DMS153 (cell line): Measurements from ENCODE around the gene FKBP2.

ENCODE experiments used
- DNase-seq: peaks from one replicate; lab custom pipeline; 2025; lab: John Stamatoyannopoulos, UW

Gene FKBP2

DNA sequence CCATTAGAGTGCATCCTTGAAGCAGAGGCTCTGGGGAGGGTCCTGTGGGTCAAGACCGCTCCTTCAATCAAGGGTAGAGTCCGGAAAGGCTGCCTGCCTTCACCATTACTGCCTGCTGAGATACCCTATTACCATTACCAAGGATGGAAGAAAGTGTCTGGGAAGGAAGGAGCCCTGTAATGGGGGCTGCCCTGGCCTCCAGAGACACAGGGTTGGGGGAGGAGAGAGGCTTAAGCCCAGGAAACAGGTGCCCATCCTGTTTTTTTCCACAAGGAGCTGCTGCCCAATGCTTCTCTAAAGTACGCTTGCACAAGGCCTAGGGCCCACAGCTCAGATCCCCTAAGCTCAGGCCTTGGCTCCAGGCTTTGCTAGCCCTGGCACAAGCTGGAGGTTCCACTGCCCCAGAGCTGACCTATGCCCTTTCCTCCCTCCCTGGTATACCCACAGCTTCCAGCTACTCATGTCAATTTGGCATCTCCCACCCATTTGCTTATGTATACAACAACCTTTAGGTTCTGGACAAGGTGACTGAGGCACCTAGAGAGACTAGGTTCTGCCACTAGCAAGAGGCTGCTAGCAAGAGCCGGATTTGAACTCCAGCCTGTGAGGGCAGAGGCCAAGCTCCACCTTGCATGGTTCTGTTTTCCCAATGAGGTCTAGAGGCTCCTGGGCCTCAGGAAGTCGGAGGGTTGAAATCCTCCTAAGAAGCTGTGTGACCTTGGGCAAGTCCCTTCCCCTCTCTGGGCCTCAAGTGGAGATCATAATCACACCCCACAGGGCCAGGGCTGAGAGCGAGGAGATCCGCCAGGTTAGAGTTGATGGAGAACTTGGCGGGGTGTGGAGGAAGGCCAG, 8.9 kb downstream of the FKBP2 start:
- DNase-seq, result no peak

DNA sequence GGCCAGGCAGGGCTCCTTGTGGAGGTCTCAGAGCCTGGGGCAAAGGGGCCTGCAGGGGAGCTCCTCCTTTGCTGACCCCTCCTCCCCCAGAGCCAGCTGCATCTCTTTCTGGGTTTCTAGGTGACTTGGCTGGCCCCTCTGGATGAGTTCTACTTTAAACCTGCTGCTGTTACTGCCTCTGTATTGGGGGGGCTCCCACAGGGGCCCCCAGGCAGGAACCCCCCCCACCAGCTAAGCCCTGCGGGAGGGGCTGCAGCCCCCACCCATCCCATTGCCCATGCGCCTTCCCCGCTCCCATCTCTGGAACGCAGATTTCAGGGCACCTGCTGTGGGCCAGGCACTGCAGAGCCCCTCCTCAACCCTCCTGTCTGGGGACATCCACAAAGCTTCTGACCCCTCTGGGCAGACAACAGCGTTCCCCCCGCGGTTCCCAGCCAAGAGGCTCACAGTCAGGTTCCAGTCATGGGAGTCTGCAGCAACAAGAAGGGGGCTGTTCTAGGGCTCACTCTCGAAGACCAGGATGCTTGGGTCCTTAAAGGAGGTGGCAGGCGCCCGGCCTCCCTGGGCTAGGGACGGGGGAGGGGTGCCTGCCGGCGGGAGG, 9.6 kb downstream of the FKBP2 start:
- no peak for DNase-seq

DNA sequence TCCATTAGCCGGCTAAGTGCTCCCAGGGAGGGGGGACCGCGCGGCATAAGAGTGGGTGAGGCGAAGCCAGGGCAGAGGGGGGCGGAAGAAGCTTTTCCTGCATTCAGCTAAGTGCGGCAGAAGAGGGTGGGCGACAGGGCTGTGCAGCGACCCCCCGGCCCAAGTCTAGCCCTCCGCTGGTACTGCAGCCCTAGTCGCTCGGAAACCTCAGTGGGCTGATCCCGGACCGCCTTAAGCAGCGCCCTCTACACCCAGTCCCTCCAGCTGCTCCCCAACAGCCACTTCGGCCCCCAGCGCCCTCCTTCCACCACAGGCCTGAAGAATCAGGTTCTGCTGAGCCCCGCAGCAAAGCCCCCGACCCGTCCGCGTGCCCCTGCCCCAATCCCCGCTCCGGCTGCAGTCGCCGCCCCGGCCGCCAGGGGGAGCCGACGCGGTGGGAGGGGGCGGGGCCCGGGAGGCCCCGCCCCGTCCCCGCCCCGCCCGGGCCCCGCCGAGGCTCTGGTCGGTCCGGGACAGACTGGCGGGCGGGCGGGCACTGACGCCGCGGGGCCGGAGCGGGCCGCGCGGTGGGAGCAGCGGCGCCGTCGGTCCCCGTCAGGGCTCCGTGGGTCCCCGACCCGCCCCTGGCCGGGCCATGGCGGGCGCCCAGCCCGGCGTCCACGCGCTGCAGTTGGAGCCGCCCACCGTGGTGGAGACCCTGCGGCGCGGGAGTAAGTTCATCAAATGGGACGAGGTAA, 10.3 kb downstream of the FKBP2 start, which contains the start of gene PLCB3:
Gene PLCB3 (plus strand): TSS at position 515 of the 737 bp plus-strand sequence. CDS start 120 bp downstream, at position 635.
- DNase-seq, result no peak

DNA sequence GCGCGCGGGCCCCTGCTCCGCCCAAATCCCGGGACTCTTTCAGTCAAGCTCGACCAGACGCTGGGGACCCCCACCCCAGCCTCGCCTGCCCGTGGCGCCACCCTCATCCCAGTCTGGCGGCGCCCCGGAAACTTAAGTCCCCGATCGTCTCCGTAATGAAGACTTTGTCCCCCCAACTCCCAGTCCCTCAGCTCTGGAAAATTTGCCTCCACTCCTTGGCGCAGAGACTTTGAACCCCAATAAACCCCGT, 10.8 kb downstream of the FKBP2 start:
- DNase-seq, result no peak

DNA sequence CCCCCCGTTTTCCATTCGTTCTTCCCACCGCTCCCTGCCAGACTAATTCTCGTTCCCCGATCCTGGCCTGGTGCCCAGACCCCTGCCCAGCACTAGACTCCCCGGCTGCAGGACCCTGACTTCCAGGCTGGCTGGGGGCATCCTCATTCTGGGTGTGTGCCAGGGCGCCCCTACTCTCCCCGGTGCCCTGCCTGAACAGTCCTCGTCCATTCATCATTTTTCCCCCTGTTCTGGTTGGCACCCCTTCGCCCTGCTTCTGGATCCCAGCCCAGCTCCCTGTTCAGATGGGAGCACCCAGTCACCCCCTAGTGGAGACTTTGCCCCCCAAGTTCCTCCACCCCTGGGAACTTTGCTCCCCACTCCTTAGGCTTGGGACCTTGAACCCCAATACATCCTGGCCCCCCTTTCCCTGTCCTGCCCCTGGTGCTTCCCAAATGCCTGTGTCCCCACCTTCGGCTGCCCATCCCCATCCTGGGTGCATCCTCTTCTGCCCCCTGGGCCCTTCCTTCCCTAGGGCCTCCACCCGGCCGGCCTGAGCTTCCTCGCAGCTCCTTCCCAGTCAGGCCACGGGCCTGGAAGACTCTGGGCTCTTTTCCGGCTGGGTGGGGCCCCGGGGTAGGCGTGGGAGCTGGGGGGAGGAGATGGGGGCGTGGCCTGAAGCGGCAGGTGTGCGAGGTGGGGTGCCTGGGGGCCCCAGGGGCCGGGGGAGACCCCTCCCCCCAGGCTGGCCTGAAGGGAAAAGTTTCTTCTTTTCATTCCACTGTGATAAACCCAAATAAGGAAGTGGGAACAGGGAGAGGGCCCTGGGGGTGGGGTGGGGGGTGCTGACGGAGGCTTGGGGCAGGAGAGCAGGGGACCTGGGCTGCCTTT, 11.3 kb downstream of the FKBP2 start:
- no peak for DNase-seq

DNA sequence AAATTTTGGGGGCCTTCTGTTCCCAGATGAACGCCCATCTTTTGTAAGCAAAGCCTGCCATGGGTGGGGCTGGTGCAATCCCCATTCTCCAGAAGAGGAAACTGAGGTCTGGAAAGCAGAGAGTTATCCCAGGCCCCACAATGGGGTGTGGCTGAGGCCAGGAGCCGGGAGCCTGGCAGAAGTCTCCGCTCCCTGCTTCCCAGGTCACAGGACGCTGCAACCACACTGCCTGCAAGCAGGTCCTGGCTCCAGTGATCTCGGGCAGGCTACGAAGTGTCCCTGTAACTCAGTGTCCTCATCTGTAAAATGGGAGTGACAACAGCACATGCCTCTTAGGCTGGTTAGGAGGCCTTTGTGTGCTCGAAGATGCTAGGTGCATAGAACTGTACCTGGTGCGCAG, 12.1 kb downstream of the FKBP2 start:
- no peak for DNase-seq

DNA sequence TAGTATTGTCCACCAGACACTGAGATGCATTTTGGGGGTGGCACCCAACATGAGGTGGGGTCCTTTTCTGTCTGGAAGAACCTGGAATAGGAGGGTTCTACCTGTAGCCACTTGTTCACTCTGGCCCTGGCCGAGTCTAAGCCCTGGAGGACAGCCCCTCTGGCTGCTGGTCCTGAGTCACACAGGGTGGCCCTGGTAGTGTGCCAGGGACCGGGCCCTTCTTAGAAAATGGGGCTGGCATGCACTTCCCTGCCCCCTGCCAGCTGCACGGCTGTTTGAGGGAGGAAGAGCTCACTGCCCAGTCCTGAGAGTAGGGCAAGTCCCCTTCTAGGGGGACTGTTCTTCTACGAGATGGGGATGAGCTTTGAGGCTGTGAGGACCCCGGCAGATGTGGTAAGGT, 12.6 kb downstream of the FKBP2 start:
- no peak for DNase-seq

DNA sequence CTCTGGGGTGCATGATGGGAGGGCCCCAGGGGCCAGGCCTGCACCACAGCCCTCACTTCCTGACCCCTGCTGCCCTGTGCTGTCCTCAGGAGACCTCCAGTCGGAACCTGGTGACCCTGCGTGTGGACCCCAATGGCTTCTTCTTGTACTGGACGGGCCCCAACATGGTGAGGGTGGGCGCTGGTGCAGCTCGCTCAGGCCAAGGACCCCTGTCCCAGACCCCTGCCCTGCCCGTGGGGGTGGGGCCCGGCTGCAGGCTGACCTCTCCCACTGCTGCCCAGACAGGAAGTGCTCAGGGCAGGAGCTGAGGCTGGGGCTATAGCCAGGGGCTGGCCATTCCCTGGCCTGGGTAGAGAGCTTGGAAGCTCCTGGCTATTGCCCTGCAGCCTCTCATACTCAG, 13.4 kb downstream of the FKBP2 start:
- no peak for DNase-seq

DNA sequence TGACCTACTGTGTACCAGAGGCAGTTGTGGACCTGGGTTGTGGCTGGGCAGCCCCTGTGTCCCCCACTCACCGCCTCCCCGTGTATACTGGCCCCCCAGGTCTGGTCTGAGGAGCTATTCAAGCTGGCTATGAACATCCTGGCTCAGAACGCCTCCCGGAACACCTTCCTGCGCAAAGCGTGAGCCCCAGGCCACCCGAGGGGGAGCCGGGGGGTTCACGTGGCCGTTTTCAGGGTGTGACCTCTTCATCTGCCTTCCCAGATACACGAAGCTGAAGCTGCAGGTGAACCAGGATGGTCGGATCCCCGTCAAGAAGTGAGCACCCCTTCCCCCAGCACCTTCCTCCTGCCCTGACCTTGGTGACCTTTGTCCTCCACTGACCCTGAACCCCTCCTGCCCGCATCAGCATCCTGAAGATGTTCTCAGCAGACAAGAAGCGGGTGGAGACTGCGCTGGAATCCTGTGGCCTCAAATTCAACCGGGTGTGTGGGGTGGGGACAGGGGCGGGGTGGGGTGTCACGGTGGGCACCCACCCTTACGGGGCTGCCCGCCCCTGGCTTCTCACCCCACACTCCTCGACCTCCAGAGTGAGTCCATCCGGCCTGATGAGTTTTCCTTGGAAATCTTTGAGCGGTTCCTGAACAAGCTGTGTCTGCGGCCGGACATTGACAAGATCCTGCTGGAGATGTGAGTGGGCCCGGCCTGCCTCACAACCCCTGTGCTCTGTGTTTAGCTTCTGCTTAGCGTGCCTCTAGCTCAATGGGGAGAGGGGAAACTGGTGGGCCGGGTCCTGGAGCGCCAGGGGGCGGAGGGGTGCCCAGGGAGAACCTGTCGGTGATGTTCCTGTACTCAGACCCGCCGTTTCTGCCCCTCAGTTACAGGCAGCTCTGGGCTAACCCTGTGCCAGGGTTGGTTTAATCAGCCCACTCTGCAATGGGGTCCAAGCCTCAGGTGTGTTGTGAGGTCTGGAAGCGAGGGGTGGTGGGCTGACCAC, 14.5 kb downstream of the FKBP2 start:
- DNase-seq, result no peak

DNA sequence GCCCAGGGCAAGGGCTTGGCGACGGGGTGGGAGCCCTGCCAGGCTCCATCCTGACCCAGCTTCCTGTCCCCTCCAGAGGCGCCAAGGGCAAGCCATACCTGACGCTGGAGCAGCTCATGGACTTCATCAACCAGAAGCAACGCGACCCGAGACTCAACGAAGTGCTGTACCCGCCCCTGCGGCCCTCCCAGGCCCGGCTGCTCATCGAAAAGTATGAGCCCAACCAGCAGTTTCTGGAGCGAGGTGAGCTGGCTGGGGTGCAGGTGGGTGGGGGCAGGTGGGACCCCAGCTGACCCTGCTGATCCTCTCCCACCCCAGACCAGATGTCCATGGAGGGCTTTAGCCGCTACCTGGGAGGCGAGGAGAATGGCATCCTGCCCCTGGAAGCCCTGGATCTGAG, 15.4 kb downstream of the FKBP2 start:
- DNase-seq, result no peak

DNA sequence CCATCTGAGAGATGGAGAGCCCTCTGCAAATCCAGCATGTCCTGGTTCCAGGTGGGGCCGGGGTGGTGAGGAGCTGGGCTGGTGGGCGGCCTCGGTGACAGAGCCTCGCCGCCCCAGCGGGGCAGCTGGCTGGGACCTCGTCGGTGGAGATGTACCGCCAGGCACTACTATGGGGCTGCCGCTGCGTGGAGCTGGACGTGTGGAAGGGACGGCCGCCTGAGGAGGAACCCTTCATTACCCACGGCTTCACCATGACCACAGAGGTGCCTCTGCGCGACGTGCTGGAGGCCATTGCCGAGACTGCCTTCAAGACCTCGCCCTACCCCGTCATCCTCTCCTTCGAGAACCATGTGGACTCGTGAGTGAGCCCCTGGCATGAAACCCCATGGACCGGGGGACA, 17.5 kb downstream of the FKBP2 start:
- no peak for DNase-seq

DNA sequence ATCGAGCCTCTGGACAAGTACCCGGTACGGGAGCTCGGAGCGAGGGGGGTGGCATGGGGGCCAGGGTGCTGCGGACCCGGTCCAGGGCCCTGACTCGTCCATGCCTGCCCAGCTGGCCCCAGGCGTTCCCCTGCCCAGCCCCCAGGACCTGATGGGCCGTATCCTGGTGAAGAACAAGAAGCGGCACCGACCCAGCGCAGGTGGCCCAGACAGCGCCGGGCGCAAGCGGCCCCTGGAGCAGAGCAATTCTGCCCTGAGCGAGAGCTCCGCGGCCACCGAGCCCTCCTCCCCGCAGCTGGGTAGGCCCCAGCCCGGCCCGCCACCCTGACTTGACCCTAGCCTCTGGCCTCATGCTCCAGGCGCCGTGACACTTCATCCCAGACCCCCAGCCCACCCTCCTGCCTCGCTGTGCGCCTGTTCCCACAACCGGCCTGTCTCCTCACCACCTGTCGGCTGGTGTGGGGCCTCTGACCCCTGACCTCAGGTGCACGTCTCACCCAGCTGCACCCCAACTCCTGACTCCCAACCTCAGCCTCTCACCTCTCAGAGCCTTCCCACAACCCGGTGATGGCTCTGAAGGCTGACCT, 18.1 kb downstream of the FKBP2 start:
- no peak for DNase-seq

DNA sequence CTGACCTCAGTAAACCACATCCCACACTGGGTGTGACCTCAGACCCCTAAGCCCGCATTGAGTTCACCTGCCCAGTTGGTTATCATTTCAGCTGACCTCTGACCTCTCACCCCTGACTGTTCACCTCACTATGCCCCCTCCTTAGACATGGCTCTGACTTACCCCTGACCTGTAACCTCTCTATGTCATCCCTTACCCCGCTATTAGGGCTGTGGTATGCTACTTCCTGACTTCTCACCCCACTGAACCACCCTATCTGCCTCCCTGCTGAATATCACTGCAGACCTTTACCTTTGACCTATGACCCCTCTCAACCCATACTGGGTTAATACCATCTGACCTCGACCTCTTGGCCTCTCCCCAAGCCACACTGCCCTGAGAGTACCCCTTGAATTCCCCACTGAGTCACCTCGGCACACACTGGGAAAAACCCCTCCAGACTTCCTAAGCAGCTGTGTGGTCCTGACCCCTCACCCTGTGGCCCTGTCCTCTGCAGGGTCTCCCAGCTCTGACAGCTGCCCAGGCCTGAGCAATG, 18.7 kb downstream of the FKBP2 start:
- DNase-seq, result no peak

DNA sequence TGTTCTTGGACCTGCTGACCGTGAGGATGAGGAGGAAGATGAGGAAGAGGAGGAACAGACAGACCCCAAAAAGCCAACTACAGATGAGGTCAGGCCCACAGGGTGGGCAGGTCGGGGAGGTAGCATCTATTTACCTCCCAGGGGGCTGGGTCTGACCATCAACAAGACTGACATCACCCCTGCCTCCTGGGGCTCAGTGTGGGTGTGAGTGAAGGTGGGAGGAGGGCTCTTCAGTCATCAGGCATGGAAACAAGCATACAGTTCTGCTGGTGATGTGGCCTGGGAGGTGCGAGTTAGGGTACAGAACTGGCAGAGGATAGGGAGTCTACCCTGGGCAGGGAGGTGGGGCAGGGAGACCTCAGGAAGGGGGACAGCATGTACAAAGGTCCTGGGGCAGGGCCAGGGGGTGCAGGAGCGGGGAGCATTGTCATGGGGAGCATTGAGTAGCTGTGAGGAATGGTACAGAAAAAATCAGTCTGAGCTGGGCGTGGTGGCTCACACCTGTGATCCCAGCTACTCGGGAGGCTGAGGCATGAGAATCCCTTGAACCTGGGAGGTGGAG, 19.3 kb downstream of the FKBP2 start:
- DNase-seq, result no peak

DNA sequence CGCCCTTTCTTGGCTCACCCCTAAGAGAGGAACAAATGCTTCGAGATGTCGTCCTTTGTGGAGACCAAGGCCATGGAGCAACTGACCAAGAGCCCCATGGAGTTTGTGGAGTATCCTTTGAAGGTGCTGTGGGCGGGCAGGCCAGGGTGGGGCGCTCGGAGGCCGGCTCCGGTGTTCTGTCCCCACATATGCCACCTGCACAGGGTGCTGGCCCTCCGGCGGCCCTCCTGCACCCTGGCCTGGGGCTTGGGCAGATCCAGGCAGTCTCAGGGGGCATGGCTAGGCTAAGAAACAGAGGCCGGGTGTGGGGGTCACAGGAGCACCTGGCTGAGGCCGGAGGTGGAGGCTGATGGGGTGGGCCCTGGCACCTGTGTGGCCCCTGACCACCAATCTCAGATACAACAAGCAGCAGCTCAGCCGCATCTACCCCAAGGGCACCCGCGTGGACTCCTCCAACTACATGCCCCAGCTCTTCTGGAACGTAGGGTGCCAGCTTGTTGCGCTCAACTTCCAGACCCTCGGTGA, 20.7 kb downstream of the FKBP2 start:
- no peak for DNase-seq

DNA sequence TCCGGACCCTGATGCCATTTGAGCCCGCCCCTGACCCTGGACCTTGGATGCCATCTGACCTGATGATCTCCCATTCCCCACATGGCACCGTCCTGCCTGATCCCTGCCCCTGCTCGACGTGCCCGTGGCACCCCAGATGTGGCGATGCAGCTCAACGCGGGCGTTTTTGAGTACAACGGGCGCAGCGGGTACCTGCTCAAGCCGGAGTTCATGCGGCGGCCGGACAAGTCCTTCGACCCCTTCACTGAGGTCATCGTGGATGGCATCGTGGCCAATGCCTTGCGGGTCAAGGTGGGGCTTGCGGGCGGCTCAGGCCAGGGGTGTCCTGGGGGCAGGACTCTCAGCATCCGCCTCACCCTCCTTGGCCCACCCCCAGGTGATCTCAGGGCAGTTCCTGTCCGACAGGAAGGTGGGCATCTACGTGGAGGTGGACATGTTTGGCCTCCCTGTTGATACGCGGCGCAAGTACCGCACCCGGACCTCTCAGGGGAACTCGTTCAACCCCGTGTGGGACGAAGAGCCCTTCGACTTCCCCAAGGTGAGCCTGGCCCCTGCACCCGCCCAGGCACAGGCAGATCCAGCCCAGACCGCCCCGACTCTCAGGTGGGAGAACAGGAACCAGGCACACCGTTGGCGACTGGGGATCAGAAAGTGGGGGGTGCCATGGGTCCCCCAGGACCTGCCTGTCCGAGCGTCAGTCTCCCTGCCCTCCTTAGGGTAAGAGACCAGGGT, 21.5 kb downstream of the FKBP2 start:
- DNase-seq, result no peak

DNA sequence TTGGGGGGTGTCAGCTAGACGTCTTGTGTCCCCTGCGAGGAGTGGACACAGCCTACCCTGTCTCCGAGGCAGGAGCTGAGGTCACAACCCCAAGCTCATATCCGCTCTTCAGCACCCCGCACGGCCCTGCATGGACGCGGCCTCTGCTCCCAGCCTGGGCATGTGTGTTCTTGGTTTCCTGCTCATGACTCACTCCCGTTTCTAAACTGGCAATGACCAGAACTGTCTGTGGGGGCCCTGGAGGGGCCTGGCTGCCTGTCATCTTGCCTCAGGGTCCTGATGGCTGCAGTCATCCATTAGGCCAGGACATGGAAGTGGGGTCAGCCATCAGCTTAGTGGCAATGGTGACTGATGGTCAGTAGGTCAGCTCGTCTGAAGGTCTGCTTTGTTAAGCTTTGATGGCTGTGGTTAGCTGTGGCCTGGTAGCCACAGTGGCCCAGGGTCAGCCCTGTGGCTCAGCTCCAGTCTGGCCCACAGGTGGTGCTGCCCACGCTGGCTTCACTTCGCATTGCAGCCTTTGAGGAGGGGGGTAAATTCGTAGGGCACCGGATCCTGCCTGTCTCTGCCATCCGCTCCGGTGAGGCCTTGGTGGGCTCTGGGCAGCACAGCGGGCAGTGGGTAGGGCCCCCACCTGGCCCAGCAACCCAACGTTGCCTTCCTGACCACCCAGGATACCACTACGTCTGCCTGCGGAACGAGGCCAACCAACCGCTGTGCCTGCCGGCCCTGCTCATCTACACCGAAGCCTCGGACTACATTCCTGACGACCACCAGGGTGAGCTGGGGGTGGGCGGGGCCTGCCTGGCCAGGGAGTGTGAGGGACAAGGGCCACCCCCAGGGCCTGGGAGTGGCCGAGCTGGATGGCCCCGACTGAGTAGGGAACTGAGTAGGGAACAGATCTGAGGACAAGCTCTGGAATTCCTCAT, 22.4 kb downstream of the FKBP2 start:
- no peak for DNase-seq

DNA sequence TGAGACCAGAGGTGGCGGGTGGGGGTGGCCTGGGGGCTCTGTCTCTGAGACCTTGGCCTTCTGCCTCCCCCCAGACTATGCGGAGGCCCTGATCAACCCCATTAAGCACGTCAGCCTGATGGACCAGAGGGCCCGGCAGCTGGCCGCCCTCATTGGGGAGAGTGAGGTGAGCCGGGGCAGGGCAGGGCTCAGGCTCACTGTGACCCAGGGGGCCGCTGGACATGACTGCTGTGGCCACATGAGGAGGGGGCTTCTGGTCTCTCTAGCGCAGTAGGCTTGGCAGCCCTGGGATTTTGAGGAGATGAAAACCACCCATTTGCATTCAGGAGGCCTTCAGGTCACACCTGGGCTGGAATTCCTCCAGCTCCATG, 23.0 kb downstream of the FKBP2 start:
- no peak for DNase-seq
